NCI-H146 (cell line): ENCODE data around the gene NDEL1.

Source experiments
- DNase-seq: peaks from one replicate; lab custom pipeline; 2025; lab: John Stamatoyannopoulos, UW

Gene NDEL1

DNA sequence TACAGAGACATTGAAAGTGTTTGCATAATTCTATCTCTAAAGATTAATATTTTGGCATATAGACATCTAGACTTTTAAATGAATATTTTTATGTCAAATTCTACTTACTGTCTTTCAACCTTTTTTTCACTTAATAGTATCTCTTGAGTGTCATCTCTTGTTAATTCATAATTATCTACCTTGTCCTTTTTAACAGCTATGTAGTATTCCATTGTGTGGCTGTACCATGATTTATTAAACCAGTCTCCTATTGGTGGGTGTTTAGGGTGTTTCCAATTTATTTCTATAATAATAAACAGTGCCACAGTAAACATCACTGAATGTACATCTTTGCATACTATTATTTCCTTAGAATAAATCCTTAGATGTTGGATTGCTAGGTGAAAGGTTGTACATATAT is 21.7 kb upstream of the NDEL1 start:
- DNase-seq = no peak

DNA sequence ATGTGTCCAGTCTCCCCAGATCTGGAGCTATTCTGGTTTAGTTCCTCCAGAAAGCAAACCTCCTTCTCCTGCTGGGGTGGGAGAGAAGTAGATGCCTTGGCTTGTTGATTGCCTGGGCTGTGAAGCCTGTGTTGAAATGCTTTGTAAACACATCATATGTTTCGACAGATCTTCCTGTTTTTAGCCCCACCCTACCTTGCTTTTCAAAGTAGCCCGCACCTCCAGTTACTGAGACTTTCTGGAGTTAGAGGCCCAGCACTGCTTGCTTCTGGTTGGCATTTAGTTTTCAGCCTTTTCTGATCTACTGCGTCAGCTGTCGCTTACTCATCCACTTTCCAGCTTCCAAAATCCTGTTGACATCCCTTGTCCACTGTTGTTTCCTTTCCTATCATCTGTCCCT is 17.9 kb upstream of the NDEL1 start:
- DNase-seq = no peak

DNA sequence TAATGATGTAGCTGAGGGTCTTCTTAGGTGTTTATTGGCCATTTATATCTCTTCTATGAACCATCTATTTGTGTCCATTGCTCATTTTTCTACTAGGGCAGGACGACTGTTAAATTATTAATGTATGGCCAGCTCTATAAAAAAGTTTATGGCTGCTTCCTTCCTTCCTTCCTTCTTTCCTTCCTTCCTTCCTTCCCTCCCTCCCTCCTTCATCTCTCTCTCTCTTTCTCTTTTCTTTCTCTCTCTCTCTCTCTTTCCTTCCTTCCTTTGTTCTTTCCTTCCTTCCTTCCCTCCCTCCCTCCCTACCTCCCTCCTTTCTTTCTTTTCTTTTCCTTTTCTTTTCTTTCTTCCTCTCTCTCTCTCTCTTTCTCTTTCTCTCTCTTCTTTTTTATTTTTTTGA is 17.2 kb upstream of the NDEL1 start:
- DNase-seq = no peak

DNA sequence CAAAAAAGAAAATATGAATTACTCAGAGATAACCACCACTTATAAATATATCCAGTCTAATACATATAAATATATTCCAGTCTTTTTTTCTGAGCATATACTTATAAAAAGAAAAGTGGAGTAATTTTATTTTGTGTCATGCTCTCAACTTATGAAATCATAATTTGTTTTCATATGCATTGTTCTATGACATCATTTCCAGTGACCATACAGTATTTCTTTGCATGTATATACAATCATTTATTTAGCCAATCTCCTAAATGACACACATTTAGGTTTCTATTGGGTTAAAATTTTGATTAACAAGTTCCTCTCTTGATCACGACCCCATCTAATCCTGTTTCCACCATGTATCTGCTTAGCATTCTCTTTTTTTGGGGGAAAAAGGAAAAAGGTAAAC is 16.4 kb upstream of the NDEL1 start:
- no peak for DNase-seq

DNA sequence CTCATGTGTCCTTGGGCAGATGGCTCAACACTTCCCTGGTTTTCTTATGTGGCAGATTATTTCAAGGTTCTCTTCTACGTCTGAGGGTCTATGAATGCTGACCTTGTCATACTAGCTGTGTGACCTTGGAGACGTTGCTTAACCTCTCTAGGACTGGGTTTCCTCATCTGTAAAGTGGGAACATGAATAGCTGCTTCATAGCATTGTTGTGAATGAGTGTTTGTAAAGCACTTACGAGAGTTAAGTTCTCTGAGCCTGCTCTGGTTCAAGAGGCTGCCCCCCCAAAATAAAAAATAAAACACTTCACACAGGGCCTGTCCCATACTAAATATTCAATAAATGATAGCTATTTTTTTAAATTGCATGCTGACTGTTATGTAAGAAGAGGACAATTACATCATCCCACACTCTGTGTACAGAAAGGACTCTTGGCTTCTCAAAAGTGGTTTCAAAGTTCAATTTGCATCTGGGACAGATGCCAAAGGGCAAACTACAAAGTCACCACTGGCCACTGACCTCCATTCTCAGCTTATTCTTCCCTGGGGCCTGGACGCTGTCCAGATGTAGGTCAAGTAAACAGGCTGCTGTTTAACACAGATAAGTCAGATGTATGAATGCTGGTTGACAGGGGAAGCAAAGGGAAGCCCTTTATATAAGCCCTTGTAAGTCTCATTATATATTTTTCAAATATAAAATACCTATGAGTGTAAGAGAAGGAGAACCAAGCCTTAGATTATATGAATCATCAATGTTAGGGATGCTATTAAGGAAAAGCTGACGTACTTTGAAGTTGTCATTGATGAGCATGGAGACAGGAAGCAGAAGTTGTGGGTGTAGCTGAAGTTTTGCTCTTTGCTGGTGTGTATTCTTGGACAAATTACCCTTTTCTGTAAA is 15.4 kb upstream of the NDEL1 start:
- DNase-seq = no peak

DNA sequence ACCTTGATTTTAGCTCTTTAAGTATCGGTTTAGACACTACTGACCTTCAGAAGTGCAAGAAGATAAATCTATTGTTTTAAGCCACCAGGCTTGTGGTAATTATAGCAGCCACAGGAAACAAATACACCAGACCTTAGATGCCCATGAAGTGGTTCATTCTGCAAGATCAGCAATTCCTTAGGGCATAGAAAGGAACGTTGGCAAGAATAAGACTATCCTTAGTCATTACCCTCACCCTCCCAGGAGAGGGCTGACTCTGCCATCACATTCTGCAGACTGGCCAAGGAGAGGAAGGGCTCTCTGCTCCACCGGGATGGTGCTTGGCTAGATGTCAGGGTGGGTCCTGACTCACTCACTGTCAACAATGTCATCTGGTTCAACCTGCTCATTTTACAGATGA is 14.1 kb upstream of the NDEL1 start:
- no peak for DNase-seq

DNA sequence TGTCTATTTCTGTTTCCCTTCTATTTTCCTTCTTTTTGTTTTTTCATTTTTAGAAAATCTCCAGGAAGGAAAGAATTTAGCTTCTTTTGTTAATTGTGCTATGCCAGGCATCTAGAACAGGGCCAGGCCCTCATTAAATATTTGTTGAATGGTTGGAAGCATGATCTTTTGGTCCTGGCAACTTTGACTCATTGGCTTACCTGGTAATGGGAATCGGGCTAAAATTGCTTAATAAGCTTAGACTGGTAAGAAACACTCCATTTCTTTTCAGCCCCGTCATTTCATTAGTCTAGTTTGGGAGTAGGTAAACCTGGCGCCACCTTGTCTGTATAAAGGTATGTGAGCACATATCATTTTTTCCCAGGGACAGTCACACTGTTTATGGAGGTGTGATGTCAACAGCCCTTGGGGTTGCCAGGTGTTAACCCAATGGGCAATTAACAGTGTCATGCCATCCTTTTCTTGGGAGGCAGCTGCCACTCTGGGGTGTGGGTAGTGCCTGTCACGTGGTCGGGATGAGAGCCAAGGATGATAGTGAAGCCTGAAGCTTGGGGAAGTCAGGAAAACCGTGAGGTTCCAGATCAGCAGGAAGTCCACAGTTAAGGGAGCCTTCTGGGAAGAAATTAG is 9.5 kb upstream of the NDEL1 start:
- peak; percentile 3 for DNase-seq

DNA sequence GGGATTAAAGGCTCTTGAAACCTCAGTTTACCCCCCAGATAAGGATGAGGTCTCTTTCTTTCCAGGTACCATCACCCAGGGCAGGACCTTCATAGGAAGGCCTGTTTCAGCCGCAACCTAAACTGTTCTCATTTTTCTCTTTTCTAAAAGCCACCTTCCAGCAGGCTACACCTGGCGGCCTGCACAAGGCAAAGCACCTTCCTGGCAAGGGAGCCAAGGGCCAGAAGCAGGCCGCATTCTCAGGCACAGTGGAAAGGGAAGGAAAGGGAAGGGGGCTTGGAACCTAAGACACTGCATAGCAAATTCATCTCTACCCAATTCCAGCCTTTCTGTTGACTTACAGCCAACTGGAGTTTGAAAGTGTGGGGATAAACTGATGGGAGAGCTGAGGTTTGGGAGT is 8.9 kb upstream of the NDEL1 start:
- DNase-seq = no peak

DNA sequence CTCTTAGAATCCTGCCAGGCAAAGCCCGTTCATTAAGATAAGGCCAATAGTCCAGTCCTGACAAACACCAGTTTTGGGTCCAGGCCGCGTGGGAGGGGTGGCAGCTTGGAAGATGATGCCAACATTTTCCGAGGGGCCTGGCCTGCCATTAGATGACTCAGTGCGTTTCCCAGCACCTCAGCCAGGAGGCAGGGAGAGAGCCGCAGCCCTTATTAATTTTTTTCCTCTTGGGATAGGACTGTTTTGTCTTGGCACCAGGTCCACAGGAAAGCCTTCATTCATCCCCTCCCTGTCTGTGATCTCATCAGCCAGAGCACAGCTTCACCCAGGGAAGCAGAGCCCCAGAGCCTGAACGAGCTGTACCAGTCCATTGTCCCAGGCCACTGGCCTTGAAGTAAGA is 4.7 kb upstream of the NDEL1 start:
- no peak for DNase-seq

DNA sequence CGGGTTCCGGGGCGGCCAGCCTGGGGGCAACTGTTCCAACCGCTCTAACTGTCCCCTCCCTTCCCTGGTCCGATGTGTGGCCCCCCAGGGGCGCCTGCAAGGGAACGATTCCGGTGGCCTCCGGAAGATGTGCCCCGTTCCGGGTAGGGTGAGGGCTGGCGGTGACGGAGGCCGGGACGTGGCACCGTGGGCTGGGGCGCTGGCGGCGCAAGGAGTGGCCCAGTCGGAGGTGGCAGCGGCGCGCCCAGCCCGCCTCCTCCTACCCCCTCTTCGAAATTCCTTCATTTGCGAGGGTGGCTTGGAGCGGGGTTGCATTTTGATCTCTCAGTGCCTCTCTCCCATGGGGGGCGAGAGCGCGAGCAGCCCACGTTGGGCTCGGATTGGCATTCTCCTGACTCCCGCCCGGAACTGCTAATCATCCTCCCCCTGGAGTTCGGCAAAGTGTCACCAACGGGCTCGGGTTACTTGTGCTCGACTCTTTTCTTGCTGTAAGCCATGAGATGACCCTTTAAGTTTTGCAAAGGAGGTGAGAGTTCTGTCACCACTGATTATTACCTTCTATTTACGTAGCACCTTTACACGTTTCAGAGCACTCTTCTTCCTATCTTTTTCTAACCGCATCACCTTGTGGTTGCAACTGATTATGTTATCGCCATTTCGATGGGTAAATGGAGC is 622 bp downstream of the NDEL1 start:
- peak; percentile 35 for DNase-seq

DNA sequence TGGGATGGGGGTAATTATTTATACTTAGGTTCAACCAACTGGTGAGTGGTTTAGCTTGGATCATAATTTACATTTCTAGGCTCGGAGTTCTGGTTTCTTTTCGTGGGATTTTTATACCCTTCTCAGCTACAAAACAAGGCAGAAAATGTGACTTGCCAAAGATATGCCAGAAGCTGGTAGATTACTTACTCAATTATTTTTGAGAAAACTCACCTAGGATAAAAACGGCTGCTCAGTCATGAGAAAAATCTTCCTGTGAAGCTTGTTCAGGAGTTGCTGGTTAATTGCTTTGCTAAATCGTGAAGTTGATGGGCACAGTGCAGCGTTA is 1.1 kb downstream of the NDEL1 start:
- no peak for DNase-seq

DNA sequence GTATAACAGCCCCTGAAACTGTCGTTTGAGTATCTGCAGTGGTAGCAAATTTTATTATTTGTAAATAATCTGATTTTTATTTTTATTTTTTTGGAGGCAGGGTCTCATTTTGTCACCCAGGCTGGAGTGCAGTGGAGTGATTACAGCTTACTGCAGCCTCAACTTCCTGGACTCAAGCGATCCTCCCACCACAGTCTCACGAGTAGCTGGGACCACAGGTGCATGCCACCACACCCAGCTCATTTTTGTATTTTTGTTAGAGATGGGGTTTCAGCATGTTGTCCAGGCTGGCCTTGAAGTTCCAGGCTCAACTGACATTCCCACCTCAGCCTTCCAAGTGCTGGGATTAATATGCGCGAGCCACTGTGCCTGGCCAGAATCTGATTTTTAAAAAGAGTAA is 2.8 kb downstream of the NDEL1 start:
- no peak for DNase-seq

DNA sequence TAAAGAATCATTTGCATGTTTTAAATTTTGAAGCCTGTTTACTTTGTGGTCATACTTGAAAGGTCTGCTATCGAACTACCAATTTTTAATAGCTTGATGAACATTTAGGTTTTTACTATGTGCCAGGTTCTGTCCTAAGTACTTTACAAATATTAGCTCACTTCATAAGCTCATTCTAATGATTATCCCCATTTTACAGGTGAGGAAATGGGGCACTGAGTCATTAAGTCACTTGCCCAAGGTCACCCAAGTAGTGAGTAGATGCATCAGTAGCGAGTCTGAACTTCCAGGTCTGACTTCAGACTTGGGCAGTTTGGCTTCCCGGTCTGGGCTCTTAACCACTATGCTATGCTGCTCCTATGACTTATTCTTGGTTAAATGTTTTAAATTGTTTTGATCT is 4.0 kb downstream of the NDEL1 start:
- DNase-seq = no peak

DNA sequence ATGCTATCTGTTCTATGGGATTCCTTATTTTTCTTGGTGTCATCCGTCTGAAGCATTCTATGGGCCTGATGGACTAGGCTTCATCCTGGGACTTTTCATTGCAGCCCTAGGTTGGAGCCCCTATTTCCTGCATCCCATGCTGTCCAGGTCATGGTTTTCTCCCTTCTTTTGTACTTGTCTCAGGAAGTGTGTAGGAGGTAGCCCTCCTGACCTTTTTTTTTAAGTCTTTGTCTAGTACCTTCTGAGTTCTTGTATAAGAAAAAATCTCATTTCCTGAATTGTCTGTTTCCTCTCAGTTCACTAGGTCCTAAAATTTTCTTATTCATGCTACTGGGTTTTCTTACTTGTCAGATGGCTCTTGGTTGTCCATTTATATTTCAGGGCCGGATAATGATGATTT is 6.0 kb downstream of the NDEL1 start:
- DNase-seq = no peak

DNA sequence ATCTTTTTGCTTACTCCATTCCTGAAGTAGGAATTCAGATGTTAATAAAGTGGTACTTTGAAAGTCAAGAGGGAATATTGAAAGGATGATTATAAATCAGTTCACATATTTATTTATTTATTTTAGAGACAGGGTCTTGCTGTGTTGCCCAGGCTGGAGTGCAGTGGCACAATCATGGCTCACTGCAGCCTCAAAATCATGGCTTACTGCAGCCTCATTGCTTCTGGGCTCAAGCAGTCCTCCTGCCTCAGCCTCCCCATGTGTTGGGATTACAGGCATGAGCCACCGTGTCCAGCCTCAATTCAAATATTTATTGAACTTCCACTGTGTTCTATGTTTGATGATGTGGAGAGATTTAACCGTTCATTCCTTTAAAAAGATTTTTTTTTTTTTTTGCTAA is 6.6 kb downstream of the NDEL1 start:
- DNase-seq = no peak

DNA sequence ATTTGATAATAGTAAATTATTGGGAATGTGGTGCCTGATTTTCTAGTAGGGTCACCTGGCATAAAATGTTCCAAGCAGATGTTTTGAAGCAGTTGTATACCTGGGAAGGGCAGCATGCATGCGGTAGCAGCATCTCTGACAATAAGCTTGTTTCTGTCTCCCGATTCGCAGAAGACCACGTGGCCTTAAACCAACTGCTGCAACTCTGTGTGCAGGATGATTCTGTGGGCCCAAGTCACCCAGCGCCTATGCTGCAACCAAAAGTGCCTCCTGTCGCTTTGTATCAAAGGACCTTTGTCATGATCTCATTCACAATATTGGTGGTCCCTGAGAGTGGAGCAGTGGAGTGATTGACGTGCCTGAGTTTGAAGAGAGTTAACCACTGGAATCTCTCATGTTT is 8.1 kb downstream of the NDEL1 start:
- no peak for DNase-seq

DNA sequence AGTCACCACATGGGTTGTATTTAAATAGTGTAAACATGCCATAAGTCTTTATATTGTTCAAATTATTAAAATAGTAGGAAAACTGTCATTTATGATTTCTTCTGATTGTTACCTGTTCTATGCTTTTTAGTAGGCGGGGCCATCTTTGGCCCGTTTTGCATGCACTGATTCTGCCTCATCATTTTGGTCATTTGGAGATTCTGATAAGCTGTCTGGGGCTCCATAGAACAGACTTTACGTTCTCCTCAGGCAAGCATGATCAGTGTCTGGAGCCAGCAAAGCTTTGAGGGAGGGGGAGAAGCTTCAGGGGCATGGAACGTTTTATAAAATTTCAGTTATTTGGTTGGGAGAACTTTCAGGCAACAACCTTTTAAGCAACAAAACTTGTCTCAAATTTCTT is 8.8 kb downstream of the NDEL1 start:
- no peak for DNase-seq

DNA sequence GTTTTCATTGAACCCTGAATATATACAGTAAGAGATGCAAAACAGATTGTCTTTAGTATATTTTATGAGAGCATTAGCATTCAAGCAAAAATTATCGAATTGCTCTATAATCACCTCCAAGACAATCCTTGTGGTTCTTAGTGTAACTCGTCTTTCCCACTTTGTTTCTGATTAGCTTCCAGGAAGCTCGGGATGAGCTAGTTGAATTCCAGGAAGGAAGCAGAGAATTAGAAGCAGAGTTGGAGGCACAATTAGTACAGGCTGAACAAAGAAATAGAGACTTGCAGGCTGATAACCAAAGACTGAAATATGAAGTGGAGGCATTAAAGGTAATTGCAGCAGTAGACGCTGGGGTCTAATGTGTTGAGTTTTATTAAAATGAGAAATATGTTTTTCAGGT is 9.9 kb downstream of the NDEL1 start:
- DNase-seq = no peak

DNA sequence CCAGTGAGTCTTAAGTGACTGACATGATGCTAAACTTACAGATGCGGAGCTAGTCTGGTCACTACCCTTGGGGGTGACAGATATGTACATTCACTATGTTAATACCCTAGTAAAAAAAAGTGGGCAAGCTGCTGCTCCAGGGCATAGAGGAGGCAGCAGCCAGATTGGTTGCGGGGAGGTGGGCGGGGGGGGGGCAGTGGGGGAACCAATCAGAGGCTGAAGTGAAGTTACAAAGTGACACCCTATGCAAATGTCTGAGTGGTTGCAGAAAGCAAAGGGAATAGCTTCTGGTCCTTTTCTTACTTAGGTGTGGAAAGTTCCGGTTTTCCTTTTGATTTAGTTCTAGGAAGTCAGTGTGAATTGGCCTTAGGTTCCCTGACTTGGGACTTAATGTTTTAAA is 12.1 kb downstream of the NDEL1 start:
- DNase-seq = no peak

DNA sequence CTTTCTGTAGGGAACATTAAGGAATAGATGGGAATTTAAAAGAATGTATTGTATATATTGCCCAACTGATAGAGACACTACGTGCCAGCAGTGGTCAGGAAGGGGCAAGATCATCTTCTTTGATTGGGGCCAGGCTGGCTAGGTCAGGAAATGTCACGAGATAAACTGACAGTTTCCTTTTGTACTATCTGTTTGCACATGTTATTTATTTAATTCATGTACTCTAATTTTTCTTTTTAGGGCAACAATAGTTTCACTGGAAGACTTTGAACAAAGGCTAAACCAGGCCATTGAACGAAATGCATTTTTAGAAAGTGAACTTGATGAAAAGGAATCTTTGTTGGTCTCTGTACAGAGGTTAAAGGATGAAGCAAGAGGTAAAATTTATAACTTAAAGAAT is 12.6 kb downstream of the NDEL1 start:
- DNase-seq = no peak

DNA sequence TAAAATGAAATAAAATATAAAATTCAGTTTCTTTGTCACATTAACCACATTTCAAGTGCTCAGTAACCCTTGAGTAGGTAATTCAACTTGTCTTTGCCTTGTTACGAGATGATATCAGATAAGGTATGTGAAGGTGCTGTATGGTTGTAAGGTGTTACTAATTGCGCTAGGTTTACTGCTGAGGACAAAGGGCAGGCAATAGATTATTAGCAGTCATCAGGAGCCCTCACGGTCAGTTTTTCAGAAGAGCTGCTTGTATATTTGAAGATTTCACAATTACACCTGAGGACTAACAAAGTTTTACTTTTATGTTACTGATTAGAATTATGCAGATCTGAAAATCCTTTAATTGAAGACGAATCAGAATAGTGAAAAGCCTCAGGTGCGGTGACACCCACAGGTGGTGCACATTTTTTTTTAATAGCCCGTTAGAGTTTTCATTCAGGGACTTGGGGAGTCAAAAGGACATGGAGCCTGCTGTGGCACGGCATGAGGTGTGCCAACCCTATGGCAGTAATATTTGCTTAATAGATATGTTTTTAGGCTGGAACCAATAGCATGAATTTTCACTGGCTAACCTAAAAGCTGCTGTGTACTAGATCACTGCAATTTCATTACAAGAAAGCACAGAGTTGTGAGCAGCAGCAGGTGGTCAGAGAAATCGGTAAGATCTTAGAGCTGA is 16.4 kb downstream of the NDEL1 start:
- peak; percentile 56 for DNase-seq

DNA sequence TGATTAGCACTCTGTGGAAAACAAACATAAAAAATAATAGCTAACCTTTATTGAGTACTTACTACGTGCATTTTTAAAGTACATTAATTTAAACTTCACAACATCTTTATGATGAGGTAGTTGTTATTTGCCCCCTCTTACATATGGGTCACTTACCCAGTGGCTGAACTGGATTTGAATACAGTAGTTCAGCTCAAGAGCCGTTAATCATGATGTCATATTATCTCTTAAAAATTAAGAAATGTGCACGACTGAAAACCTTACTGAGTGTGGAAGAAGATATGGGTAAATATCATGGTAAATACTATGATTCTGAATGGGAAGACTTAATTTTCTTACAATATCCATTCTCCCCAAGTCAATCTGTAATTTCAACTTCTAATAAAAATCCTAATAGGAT is 17.6 kb downstream of the NDEL1 start:
- DNase-seq = no peak

DNA sequence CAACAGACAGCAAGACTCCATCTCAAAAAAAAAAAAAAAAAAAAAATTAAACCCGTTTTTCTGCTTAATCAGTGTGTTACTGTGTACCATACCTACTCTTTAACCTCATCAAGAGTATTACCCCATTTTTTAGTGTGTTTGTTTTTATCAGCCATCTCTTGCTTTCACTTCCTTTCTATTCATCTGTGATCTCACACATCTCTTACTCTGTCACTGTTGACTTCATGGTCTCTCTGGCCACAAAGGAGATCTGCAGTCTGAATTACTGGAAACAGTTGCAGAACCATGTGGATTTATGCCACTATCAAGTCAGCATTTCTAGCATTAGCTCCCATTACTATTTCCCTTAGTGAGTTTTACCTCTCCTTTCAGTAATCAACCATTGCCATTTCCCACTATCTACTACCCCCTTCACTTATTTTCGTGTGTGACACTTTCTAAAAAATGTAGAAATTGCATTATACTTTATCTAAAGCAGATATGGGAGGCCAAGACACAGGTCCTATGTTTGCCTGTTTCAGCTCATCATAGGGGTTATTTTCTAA is 20.1 kb downstream of the NDEL1 start:
- no peak for DNase-seq
